HG02763 (cell line): Measurements from ENCODE around the gene ELOF1.
A peak's percentile ranks its signal among the peaks of the same experiment; 100 is the strongest.
"Not testable (repeated sequence)": the region's sequence is repeated elsewhere in the genome, so short reads cannot be mapped to it uniquely, and the experiment has no call there.

Experiments
- ATAC-seq: cut with Tn5 transposase; IDR thresholded peaks from one replicate; pipeline ENCODE4 v1.9.1; 2021; ENCODE audit warnings: mild to moderate bottlenecking, moderate library complexity; ENCODE audit not compliant: unreplicated experiment

Gene ELOF1

GRCh38 chr19:11558881-11559828, at the start of gene ELOF1:
Gene ELOF1, minus strand, starts transcription at chr19:11559230. Its CDS starts 4,883 bp downstream, at chr19:11554347.
- peak; percentile 77 for ATAC-seq

- ATAC-seq = no peak
These were observed 47.5 kb upstream of the ELOF1 start for GRCh38 chr19:11606484-11606883.

GRCh38 chr19:11599704-11600103, 40.7 kb upstream of the ELOF1 start:
- not testable (repeated sequence) for ATAC-seq

GRCh38 chr19:11598746-11599145, 39.7 kb upstream of the ELOF1 start:
- no peak for ATAC-seq

- no peak for ATAC-seq
These were observed 39.1 kb upstream of the ELOF1 start for GRCh38 chr19:11598103-11598483.

- peak; percentile 97 for ATAC-seq
These were observed 38.4 kb upstream of the ELOF1 start, which contains the start of gene ZNF627 for GRCh38 chr19:11597202-11598102. Gene ZNF627, plus strand, starts transcription at chr19:11597483. Its CDS starts 145 bp downstream, at chr19:11597628.

- no peak for ATAC-seq
These were observed 37.1 kb upstream of the ELOF1 start for GRCh38 chr19:11596156-11596555.

- no peak for ATAC-seq
These were observed 35.1 kb upstream of the ELOF1 start for GRCh38 chr19:11594084-11594483.

- ATAC-seq = no peak
These were observed 29.1 kb upstream of the ELOF1 start for GRCh38 chr19:11587975-11588631.

GRCh38 chr19:11587302-11587974, 28.4 kb upstream of the ELOF1 start:
- no peak for ATAC-seq

GRCh38 chr19:11586331-11586730, 27.3 kb upstream of the ELOF1 start:
- ATAC-seq = no peak

- peak; percentile 73 for ATAC-seq
These were observed 22.7 kb upstream of the ELOF1 start for GRCh38 chr19:11581740-11582139.

- no peak for ATAC-seq
These were observed 21.1 kb upstream of the ELOF1 start for GRCh38 chr19:11580116-11580515.

- no peak for ATAC-seq
These were observed 19.5 kb upstream of the ELOF1 start for GRCh38 chr19:11578258-11579142.

GRCh38 chr19:11577451-11578257, 18.6 kb upstream of the ELOF1 start, which contains the start of gene ACP5:
Gene ACP5, minus strand, starts transcription at chr19:11577645. Its CDS starts 328 bp downstream, at chr19:11577317.
- no peak for ATAC-seq

- ATAC-seq = no peak
These were observed 17.2 kb upstream of the ELOF1 start for GRCh38 chr19:11576227-11576626.

- no peak for ATAC-seq
These were observed 15.7 kb upstream of the ELOF1 start for GRCh38 chr19:11574689-11575088.

GRCh38 chr19:11573763-11574162, 14.7 kb upstream of the ELOF1 start:
- not testable (repeated sequence) for ATAC-seq
